Measurements from ENCODE around the gene WDR45B.

DNA sequence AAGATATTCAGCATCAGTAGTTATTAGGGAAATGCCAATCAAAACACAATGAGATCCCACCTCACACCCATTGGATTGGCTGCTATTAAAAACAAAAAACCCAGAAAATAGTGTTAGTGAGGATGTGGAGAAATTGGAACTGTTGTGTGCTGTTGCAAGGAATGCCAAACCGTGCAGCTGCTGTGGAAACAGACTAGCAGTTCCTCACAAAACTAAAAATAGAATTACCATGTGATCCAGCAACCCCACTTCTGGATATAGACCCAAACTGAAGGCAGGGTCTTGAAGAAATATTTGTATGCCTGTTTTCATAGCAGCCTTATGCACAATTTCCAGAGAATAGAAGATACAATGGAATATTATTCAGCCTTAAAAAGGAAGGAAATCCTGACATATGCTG lies 82.7 kb downstream of the WDR45B start:
- TF ChIP-seq, protein P1, sequence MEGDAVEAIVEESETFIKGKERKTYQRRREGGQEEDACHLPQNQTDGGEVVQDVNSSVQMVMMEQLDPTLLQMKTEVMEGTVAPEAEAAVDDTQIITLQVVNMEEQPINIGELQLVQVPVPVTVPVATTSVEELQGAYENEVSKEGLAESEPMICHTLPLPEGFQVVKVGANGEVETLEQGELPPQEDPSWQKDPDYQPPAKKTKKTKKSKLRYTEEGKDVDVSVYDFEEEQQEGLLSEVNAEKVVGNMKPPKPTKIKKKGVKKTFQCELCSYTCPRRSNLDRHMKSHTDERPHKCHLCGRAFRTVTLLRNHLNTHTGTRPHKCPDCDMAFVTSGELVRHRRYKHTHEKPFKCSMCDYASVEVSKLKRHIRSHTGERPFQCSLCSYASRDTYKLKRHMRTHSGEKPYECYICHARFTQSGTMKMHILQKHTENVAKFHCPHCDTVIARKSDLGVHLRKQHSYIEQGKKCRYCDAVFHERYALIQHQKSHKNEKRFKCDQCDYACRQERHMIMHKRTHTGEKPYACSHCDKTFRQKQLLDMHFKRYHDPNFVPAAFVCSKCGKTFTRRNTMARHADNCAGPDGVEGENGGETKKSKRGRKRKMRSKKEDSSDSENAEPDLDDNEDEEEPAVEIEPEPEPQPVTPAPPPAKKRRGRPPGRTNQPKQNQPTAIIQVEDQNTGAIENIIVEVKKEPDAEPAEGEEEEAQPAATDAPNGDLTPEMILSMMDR (IDR thresholded peaks at IDR 0.05), result no peak
- TF ChIP-seq POLR2AphosphoS5 (IDR thresholded peaks at IDR 0.05; ENCODE audit: low read depth, low read length) (no peak), SIN3A (IDR thresholded peaks at IDR 0.05; ENCODE audit: borderline replicate concordance, insufficient read depth, low read depth, low read length) (no peak), TCF7L2 (IDR thresholded peaks at IDR 0.05; ENCODE audit: low read depth, low read length) (no peak)
- TF ChIP-seq, protein P2, sequence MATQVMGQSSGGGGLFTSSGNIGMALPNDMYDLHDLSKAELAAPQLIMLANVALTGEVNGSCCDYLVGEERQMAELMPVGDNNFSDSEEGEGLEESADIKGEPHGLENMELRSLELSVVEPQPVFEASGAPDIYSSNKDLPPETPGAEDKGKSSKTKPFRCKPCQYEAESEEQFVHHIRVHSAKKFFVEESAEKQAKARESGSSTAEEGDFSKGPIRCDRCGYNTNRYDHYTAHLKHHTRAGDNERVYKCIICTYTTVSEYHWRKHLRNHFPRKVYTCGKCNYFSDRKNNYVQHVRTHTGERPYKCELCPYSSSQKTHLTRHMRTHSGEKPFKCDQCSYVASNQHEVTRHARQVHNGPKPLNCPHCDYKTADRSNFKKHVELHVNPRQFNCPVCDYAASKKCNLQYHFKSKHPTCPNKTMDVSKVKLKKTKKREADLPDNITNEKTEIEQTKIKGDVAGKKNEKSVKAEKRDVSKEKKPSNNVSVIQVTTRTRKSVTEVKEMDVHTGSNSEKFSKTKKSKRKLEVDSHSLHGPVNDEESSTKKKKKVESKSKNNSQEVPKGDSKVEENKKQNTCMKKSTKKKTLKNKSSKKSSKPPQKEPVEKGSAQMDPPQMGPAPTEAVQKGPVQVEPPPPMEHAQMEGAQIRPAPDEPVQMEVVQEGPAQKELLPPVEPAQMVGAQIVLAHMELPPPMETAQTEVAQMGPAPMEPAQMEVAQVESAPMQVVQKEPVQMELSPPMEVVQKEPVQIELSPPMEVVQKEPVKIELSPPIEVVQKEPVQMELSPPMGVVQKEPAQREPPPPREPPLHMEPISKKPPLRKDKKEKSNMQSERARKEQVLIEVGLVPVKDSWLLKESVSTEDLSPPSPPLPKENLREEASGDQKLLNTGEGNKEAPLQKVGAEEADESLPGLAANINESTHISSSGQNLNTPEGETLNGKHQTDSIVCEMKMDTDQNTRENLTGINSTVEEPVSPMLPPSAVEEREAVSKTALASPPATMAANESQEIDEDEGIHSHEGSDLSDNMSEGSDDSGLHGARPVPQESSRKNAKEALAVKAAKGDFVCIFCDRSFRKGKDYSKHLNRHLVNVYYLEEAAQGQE (IDR thresholded peaks at IDR 0.05; ENCODE audit: insufficient read depth in 1 of 2, low read depth in 2 of 2, low read length in 1 of 2), result no peak
